ENCODE data around the gene CERS2.

- TF ChIP-seq BCL3 (CRISPR knock-in tag; IDR thresholded peaks at IDR 0.05) = no peak
- TF ChIP-seq PHB2 (IDR thresholded peaks at IDR 0.05; ENCODE audit: partially characterized antibody) = no peak
- no peak for TF ChIP-seq POLR2A (IDR thresholded peaks at IDR 0.05; ENCODE audit: insufficient read depth in 1 of 2, low read depth in 2 of 2, low read length in 2 of 2)
- TF ChIP-seq MIER2 (CRISPR knock-in tag; IDR thresholded peaks at IDR 0.05) = no peak
- no peak for TF ChIP-seq ARNT2 (CRISPR knock-in tag; IDR thresholded peaks at IDR 0.05; ENCODE audit: low read depth)
- TF ChIP-seq ZKSCAN8 (CRISPR knock-in tag; IDR thresholded peaks at IDR 0.05; ENCODE audit: borderline replicate concordance) = no peak
- no peak for TF ChIP-seq CREBL2 (CRISPR knock-in tag; IDR thresholded peaks at IDR 0.05; ENCODE audit: borderline replicate concordance)
- TF ChIP-seq CTCF (CRISPR knock-in tag; IDR thresholded peaks at IDR 0.05) = no peak
Observed at GRCh38 chr1:150965605-150966004, 9.0 kb downstream of the CERS2 start.
